T-helper 1 cell treated with Interleukin-12 subunit alpha and Interleukin-12 subunit beta and Interleukin-4 antibody, amounts not matched to agents 30 ng/mL and 1 ng/mL, for 36 hours (primary cell): ENCODE results near the gene NAPEPLD. TPM values are rescaled to one million over a fixed set of nuclear protein-coding genes. Genes with fewer than 3 reads are reported as not detected.

ENCODE experiments used
- intact Hi-C: fragments of 100-400 bp; cut with micrococcal nuclease; formaldehyde crosslinking; loops from one replicate; pipeline ENCODE4 v1.15.1; 2024
- total RNA-seq: library from RNA; stranded (reverse); gene quantifications from 2 replicates; pipeline ENCODE4 v1.2.3, GENCODE V29; 2022

The NAPEPLD gene
- total RNA-seq, 1 donor from 2014 or later: 11.3 TPM

GRCh38 chr7:103144754-103145153 is 4.1 kb downstream of the NAPEPLD start:
- intact Hi-C loops: loop anchor here (5.0 kb wide), 2 partner anchors 32 to 1063 kb away; partner anchors contain the start of gene ORC5

- intact Hi-C loops: no loop called here
Measured at GRCh38 chr7:103143868-103144267, 5.0 kb downstream of the NAPEPLD start.

- intact Hi-C loops: no loop called here
Measured at GRCh38 chr7:103142494-103142893, 6.4 kb downstream of the NAPEPLD start.

- intact Hi-C loops: no loop called here
Measured at GRCh38 chr7:103141753-103142404, 7.0 kb downstream of the NAPEPLD start.

- intact Hi-C loops: no loop called here
Measured at GRCh38 chr7:103140685-103141084, 8.2 kb downstream of the NAPEPLD start.

- intact Hi-C loops: no loop called here
Measured at GRCh38 chr7:103140061-103140460, 8.8 kb downstream of the NAPEPLD start.

GRCh38 chr7:103134836-103135554 is 13.9 kb downstream of the NAPEPLD start:
- intact Hi-C loops: no loop called here

- intact Hi-C loops: no loop called here
Measured at GRCh38 chr7:103132995-103133688, 15.8 kb downstream of the NAPEPLD start.

- intact Hi-C loops: no loop called here
Measured at GRCh38 chr7:103130901-103131624, 17.8 kb downstream of the NAPEPLD start.

- intact Hi-C loops: no loop called here
Measured at GRCh38 chr7:103129702-103130549, 19.0 kb downstream of the NAPEPLD start.

GRCh38 chr7:103127006-103127405 is 21.9 kb downstream of the NAPEPLD start:
- intact Hi-C loops: no loop called here

GRCh38 chr7:103124429-103124979 is 24.4 kb downstream of the NAPEPLD start:
- intact Hi-C loops: no loop called here

- intact Hi-C loops: no loop called here
Measured at GRCh38 chr7:103123529-103123928, 25.4 kb downstream of the NAPEPLD start.

- intact Hi-C loops: no loop called here
Measured at GRCh38 chr7:103121641-103122040, 27.3 kb downstream of the NAPEPLD start.

GRCh38 chr7:103120362-103120761 is 28.5 kb downstream of the NAPEPLD start:
- intact Hi-C loops: no loop called here

- intact Hi-C loops: no loop called here
Measured at GRCh38 chr7:103119791-103120291, 29.1 kb downstream of the NAPEPLD start.

GRCh38 chr7:103117465-103117864 is 31.4 kb downstream of the NAPEPLD start:
- intact Hi-C loops: no loop called here

GRCh38 chr7:103116991-103117390 is 31.9 kb downstream of the NAPEPLD start:
- intact Hi-C loops: no loop called here

GRCh38 chr7:103116511-103116910 is 32.4 kb downstream of the NAPEPLD start:
- intact Hi-C loops: no loop called here

GRCh38 chr7:103115771-103116170 is 33.1 kb downstream of the NAPEPLD start:
- intact Hi-C loops: no loop called here
